Measurements from ENCODE around the gene MISP3.

Gene MISP3

DNA sequence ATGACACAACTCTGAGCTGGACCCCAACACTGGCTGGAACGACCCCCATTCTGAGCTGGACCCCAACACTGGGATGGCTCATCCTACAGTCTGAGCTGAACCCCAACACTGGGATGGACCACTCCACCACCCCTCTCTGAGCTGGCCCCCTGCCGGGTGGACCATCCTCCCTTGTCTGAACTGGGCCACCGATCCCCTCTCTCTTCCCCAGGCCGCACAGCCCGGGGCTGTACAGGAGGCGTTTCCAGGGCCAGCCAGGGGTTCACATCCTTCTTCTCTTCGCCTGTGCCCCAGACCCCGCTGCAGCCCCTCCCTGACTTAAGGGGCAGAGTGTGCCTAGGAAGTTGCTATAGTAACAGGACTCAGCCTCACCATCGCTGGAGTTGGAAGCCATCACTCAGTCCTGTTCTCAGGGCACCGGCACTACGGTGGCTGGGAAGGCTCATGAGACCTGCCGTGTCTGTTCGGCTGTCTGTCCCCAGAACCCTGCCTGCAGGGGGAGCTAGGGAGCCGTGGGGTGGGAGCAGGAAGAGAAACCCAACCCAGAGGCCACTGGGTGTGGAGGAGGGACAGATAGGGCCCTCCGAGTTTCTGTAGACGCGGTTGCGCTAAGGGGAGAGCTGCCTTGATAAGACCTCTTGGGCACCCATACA, 41.3 kb downstream of the MISP3 start:
- ATAC-seq, result no peak
- no peak for TF ChIP-seq SNAI2 (CRISPR knock-in tag; IDR thresholded peaks at IDR 0.05)

GRCh38 chr19:14114439-14114838, 41.9 kb downstream of the MISP3 start:
- TF ChIP-seq TSHZ2 (CRISPR knock-in tag; IDR thresholded peaks at IDR 0.05) (no peak), BACH2 (CRISPR knock-in tag; IDR thresholded peaks at IDR 0.05; ENCODE audit: borderline replicate concordance) (no peak), PATZ1 (CRISPR knock-in tag; IDR thresholded peaks at IDR 0.05; ENCODE audit: borderline replicate concordance) (no peak), ZNF565 (CRISPR knock-in tag; conservative IDR thresholded peaks at IDR 0.05; ENCODE audit: low read depth) (no peak), ZNF70 (CRISPR knock-in tag; IDR thresholded peaks at IDR 0.05) (no peak), ISL1 (CRISPR knock-in tag; IDR thresholded peaks at IDR 0.05) (no peak), SNAI2 (CRISPR knock-in tag; IDR thresholded peaks at IDR 0.05) (no peak), CSDC2 (CRISPR knock-in tag; IDR thresholded peaks at IDR 0.05) (no peak), POU6F1 (CRISPR knock-in tag; IDR thresholded peaks at IDR 0.05; ENCODE audit: borderline replicate concordance, low read depth) (no peak), ZFP30 (CRISPR knock-in tag; IDR thresholded peaks at IDR 0.05) (no peak), OSR1 (CRISPR knock-in tag; IDR thresholded peaks at IDR 0.05) (no peak), PPARA (CRISPR knock-in tag; IDR thresholded peaks at IDR 0.05; ENCODE audit: borderline replicate concordance) (no peak), ZFP3 (CRISPR knock-in tag; IDR thresholded peaks at IDR 0.05) (no peak)
- ATAC-seq, result no peak

GRCh38 chr19:14114854-14115253, 42.3 kb downstream of the MISP3 start:
- ATAC-seq, result no peak
- TF ChIP-seq PATZ1 (CRISPR knock-in tag; IDR thresholded peaks at IDR 0.05; ENCODE audit: borderline replicate concordance) (no peak), BACH2 (CRISPR knock-in tag; IDR thresholded peaks at IDR 0.05; ENCODE audit: borderline replicate concordance) (no peak), OSR1 (CRISPR knock-in tag; IDR thresholded peaks at IDR 0.05) (no peak), ZNF70 (CRISPR knock-in tag; IDR thresholded peaks at IDR 0.05) (no peak), ZNF8 (CRISPR knock-in tag; IDR thresholded peaks at IDR 0.05) (no peak), ZFP30 (CRISPR knock-in tag; IDR thresholded peaks at IDR 0.05) (no peak), SNAI2 (CRISPR knock-in tag; IDR thresholded peaks at IDR 0.05) (no peak), TCF4 (CRISPR knock-in tag; IDR thresholded peaks at IDR 0.05; ENCODE audit: borderline replicate concordance) (no peak), GLIS3 (CRISPR knock-in tag; IDR thresholded peaks at IDR 0.05) (no peak), TOX (CRISPR knock-in tag; IDR thresholded peaks at IDR 0.05; ENCODE audit: borderline replicate concordance) (no peak), TSHZ2 (CRISPR knock-in tag; IDR thresholded peaks at IDR 0.05) (no peak), PPARA (CRISPR knock-in tag; IDR thresholded peaks at IDR 0.05; ENCODE audit: borderline replicate concordance) (no peak), ZC3H10 (CRISPR knock-in tag; IDR thresholded peaks at IDR 0.05) (no peak), ISL1 (CRISPR knock-in tag; IDR thresholded peaks at IDR 0.05) (no peak), CSDC2 (CRISPR knock-in tag; IDR thresholded peaks at IDR 0.05) (no peak), RARB (CRISPR knock-in tag; IDR thresholded peaks at IDR 0.05) (no peak)
- TF ChIP-seq, protein P1, sequence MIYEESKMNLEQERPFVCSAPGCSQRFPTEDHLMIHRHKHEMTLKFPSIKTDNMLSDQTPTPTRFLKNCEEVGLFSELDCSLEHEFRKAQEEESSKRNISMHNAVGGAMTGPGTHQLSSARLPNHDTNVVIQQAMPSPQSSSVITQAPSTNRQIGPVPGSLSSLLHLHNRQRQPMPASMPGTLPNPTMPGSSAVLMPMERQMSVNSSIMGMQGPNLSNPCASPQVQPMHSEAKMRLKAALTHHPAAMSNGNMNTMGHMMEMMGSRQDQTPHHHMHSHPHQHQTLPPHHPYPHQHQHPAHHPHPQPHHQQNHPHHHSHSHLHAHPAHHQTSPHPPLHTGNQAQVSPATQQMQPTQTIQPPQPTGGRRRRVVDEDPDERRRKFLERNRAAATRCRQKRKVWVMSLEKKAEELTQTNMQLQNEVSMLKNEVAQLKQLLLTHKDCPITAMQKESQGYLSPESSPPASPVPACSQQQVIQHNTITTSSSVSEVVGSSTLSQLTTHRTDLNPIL (CRISPR knock-in tag; IDR thresholded peaks at IDR 0.05; ENCODE audit: low read depth), result no peak

All from SK-N-SH treated with all-trans-retinoic acid at 6 μM for 48 hours (cell line).